Measurements from ENCODE around the gene OSGEPL1. TPM values are rescaled to one million over a fixed set of nuclear protein-coding genes. Genes with fewer than 3 reads are reported as not detected.

The OSGEPL1 gene
- total RNA-seq, 2 experiments from 2014 or later: 10.4 TPM

DNA sequence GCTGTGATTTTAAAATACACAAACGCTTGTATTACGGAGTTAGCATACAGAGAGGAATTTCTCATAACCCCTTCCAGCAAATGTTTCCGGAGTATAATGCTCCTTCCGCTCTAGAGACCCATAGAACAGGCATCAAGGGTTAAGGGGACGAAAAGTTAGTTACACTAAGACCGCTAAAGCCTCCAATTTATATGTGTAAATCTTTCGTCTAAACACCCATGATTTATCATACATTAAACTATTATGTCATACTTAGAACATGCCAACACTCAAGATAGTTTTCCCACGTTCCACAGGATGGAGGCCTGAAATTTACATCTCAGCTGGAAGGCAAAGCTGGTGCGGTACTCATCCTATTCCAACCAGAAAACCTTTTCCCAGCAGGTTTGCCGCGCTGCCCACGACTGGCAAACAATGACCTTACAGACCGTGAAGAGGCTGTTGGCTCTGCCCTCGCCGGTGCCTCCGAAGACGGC is 20.9 kb upstream of the OSGEPL1 start:
- peaks cover 10% of the 10 kb centered on the region for H4K20me1 ChIP-seq (ENCODE audit: insufficient read depth, low read length)
- intact Hi-C loops (cut with micrococcal nuclease; ENCODE audit: unreplicated experiment): loop anchor here (5.0 to 10.0 kb wide), 3 partner anchors 121 to 339 kb away; partner anchors contain the start of genes ASNSD1 and WDR75
- H3K27ac ChIP-seq (ENCODE audit: low read depth, low read length, poor library complexity, severe bottlenecking): peak overlapping the region; percentile 75
- POLR2A ChIA-PET: interaction anchor here (0.5 to 1.2 kb wide), 5 partner anchors 12 to 573 kb away, joined by 3 to 6 read pairs (median 3); partner anchors contain the start of gene OSGEPL1
- no peaks in the 10 kb centered on the region for H3K9me3 ChIP-seq (ENCODE audit: low read length)
- peaks cover 73% of the 10 kb centered on the region for H3K36me3 ChIP-seq (ENCODE audit: insufficient read depth, low read length)
- no TSS peak for BruUV-seq (replicated peaks)
- H2AFZ ChIP-seq (ENCODE audit: low read length): peak overlapping the region; percentile 54; the same call in 1 of the 2 replicates
- H3K9me2 ChIP-seq (ENCODE audit: insufficient read depth, low read length): no peaks in the 10 kb centered on the region
- DNase-seq (ENCODE audit: low spot score): peak; percentile 57
- H3K4me3 ChIP-seq (ENCODE audit: low read depth, low read length, poor library complexity, severe bottlenecking): peak overlapping the region; percentile 79
- H3K4me1 ChIP-seq (ENCODE audit: insufficient read depth, low read length, poor library complexity, severe bottlenecking): peaks cover 27% of the 10 kb centered on the region
- H3K4me2 ChIP-seq (ENCODE audit: low read length): peak overlapping the region; percentile 96
- peaks cover 82% of the 10 kb centered on the region for H3K79me2 ChIP-seq (ENCODE audit: insufficient read depth, low read depth, low read length)
- TF ChIP-seq, protein P1, sequence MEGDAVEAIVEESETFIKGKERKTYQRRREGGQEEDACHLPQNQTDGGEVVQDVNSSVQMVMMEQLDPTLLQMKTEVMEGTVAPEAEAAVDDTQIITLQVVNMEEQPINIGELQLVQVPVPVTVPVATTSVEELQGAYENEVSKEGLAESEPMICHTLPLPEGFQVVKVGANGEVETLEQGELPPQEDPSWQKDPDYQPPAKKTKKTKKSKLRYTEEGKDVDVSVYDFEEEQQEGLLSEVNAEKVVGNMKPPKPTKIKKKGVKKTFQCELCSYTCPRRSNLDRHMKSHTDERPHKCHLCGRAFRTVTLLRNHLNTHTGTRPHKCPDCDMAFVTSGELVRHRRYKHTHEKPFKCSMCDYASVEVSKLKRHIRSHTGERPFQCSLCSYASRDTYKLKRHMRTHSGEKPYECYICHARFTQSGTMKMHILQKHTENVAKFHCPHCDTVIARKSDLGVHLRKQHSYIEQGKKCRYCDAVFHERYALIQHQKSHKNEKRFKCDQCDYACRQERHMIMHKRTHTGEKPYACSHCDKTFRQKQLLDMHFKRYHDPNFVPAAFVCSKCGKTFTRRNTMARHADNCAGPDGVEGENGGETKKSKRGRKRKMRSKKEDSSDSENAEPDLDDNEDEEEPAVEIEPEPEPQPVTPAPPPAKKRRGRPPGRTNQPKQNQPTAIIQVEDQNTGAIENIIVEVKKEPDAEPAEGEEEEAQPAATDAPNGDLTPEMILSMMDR (conservative IDR thresholded peaks at IDR 0.05; ENCODE audit: low read length): no peak
- CTCF ChIA-PET (ENCODE audit: unreplicated experiment): no interaction called here

DNA sequence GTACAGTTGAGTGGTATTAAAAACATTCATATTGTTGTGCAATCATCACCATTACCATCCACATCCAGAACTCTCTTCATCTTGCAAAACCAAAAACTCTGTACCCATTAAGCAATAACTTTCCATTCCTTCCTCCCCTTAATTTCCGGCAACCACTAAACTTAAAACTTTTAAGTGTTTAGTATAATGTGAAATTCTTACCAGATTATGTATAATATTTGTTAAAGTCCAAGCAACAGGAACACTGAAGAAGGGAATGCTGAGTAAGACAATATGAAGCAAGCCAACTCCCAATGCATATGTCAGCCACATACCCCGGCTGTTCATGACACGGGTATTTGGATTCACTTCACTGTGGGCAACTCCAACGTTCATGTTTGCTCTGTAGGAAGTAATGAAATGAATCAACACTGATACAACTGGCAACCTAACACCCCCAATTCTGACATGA is 19.7 kb upstream of the OSGEPL1 start:
- peaks cover 10% of the 10 kb centered on the region for H4K20me1 ChIP-seq (ENCODE audit: insufficient read depth, low read length)
- no peak for DNase-seq (ENCODE audit: low spot score)
- no TSS peak for BruUV-seq (replicated peaks)
- H3K4me3 ChIP-seq (ENCODE audit: low read depth, low read length, poor library complexity, severe bottlenecking): peak overlapping the region; percentile 79
- intact Hi-C loops (cut with micrococcal nuclease; ENCODE audit: unreplicated experiment): loop anchor here (5.0 to 10.0 kb wide), 3 partner anchors 120 to 337 kb away; partner anchors contain the start of genes ASNSD1 and WDR75
- ChIA-PET POLR2A (interaction anchor here (0.7 to 1.4 kb wide), 4 partner anchors 10 to 749 kb away, joined by 3 to 11 read pairs (median 4); partner anchors contain the start of gene OSGEPL1), CTCF (ENCODE audit: unreplicated experiment) (no interaction called here)
- no peak overlapping the region for H3K27ac ChIP-seq (ENCODE audit: low read depth, low read length, poor library complexity, severe bottlenecking)
- peaks cover 75% of the 10 kb centered on the region for H3K36me3 ChIP-seq (ENCODE audit: insufficient read depth, low read length)
- H3K9me2 ChIP-seq (ENCODE audit: insufficient read depth, low read length): no peaks in the 10 kb centered on the region
- peaks cover 77% of the 10 kb centered on the region for H3K79me2 ChIP-seq (ENCODE audit: insufficient read depth, low read depth, low read length)
- peaks cover 27% of the 10 kb centered on the region for H3K4me1 ChIP-seq (ENCODE audit: insufficient read depth, low read length, poor library complexity, severe bottlenecking)
- H3K4me2 ChIP-seq (ENCODE audit: low read length): peak overlapping the region; percentile 96
- H3K9me3 ChIP-seq (ENCODE audit: low read length): no peaks in the 10 kb centered on the region
- H2AFZ ChIP-seq (ENCODE audit: low read length): no peak overlapping the region
- no peak for TF ChIP-seq EZH2phosphoT487 (IDR thresholded peaks at IDR 0.05; ENCODE audit: borderline replicate concordance, low read depth, low read length)
- TF ChIP-seq, protein P1 (conservative IDR thresholded peaks at IDR 0.05; ENCODE audit: low read length): no peak

DNA sequence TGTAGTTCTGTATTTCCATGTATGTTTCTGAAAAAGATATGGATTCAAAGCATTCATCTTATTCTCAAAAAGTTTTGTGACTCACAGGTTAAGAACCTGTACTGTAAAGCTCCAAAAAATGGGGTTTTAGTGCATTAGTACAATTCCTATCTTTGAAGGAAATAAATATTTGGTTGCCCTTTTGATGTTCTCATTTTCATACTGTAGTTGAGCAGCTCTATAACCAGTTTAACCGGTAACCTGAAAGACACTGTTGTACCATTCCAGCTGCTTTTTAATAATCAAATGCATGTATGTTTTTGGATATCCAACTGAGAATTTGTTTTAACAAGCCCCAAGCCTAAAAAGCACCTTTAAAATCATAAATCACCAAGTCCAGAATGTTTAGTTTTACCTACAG is 9.6 kb upstream of the OSGEPL1 start:
- Histone ChIP-seq H3K9me3 (ENCODE audit: low read length) (no peaks in the 10 kb centered on the region), H3K9me2 (ENCODE audit: insufficient read depth, low read length) (no peaks in the 10 kb centered on the region), H3K4me3 (ENCODE audit: low read depth, low read length, poor library complexity, severe bottlenecking) (no peak overlapping the region), H4K20me1 (ENCODE audit: insufficient read depth, low read length) (no peaks in the 10 kb centered on the region), H2AFZ (ENCODE audit: low read length) (no peak overlapping the region), H3K4me2 (ENCODE audit: low read length) (no peak overlapping the region), H3K36me3 (ENCODE audit: insufficient read depth, low read length) (peaks cover 89% of the 10 kb centered on the region), H3K4me1 (ENCODE audit: insufficient read depth, low read length, poor library complexity, severe bottlenecking) (peaks cover 6% of the 10 kb centered on the region), H3K27ac (ENCODE audit: low read depth, low read length, poor library complexity, severe bottlenecking) (no peak overlapping the region), H3K79me2 (ENCODE audit: insufficient read depth, low read depth, low read length) (peaks cover 16% of the 10 kb centered on the region; the same call in 1 of the 2 replicates)
- ChIA-PET POLR2A (interaction anchor here (0.6 to 4.3 kb wide), 8 partner anchors 7 to 493 kb away, joined by 3 to 19 read pairs (median 4); partner anchors contain the start of genes ORMDL1, OSGEPL1 and PMS1), CTCF (ENCODE audit: unreplicated experiment) (no interaction called here)
- no TSS peak for BruUV-seq (replicated peaks)
- DNase-seq (ENCODE audit: low spot score): no peak
- TF ChIP-seq, protein P1 (conservative IDR thresholded peaks at IDR 0.05; ENCODE audit: low read length): no peak
- intact Hi-C loops (cut with micrococcal nuclease; ENCODE audit: unreplicated experiment): no loop called here
